RCC 7860 (cell line): ENCODE data around the gene ZNF280C.

ENCODE experiments used
- DNase-seq: peaks from one replicate; pipeline ENCODE4 v3.0.0-alpha.2; 2015; ENCODE audit warnings: low spot score
- FAIRE-seq: peaks from 2 replicates; lab custom pipeline; 2012; peaks lifted over from hg19 to GRCh38; lab: Jason Lieb, UNC

ZNF280C gene

GRCh38 chrX:130179579-130180215 lies 89.0 kb downstream of the ZNF280C start:
- no peak for FAIRE-seq
- DNase-seq = no peak

GRCh38 chrX:130179170-130179569 lies 89.5 kb downstream of the ZNF280C start:
- DNase-seq = no peak
- no peak for FAIRE-seq

GRCh38 chrX:130176942-130177341 lies 91.8 kb downstream of the ZNF280C start:
- FAIRE-seq = no peak

GRCh38 chrX:130176354-130176776 lies 92.3 kb downstream of the ZNF280C start:
- FAIRE-seq (no peak), DNase-seq (no peak)

More at GRCh38 chrX:130176942-130177341, 91.8 kb downstream of the ZNF280C start:
- DNase-seq = no peak

GRCh38 chrX:130174937-130175336 lies 93.8 kb downstream of the ZNF280C start:
- FAIRE-seq (no peak), DNase-seq (no peak)

GRCh38 chrX:130174045-130174704 lies 94.5 kb downstream of the ZNF280C start:
- peak; percentile 23 for DNase-seq

GRCh38 chrX:130173190-130173895 lies 95.4 kb downstream of the ZNF280C start:
- FAIRE-seq (peak; percentile 72), DNase-seq (peak; percentile 55)

More at GRCh38 chrX:130174045-130174704, 94.5 kb downstream of the ZNF280C start:
- peak; percentile 76 for FAIRE-seq

- FAIRE-seq = no peak
- no peak for DNase-seq
Observed at GRCh38 chrX:130172127-130172845, 96.4 kb downstream of the ZNF280C start.

GRCh38 chrX:130171446-130172126 lies 97.1 kb downstream of the ZNF280C start, which contains the start of gene RAB33A:
TSS of gene RAB33A (plus strand) at chrX:130171962. CDS start at chrX:130172063, 101 bp downstream.
- DNase-seq (no peak), FAIRE-seq (no peak)

GRCh38 chrX:130170752-130171445 lies 97.8 kb downstream of the ZNF280C start:
- DNase-seq = no peak
- no peak for FAIRE-seq

- DNase-seq = no peak
Observed at GRCh38 chrX:130167040-130167439, 101.7 kb downstream of the ZNF280C start.

GRCh38 chrX:130166503-130166777 lies 102.3 kb downstream of the ZNF280C start:
- FAIRE-seq (no peak), DNase-seq (no peak)

More at GRCh38 chrX:130167040-130167439, 101.7 kb downstream of the ZNF280C start:
- no peak for FAIRE-seq

GRCh38 chrX:130165703-130166502 lies 102.8 kb downstream of the ZNF280C start, which contains the start of gene AIFM1:
TSS of gene AIFM1 (minus strand) at chrX:130165841. CDS start at chrX:130165656, 185 bp downstream.
- DNase-seq (peak; percentile 88), FAIRE-seq (peak; percentile 55)

GRCh38 chrX:130165181-130165702 lies 103.5 kb downstream of the ZNF280C start:
- FAIRE-seq (no peak), DNase-seq (no peak)

- FAIRE-seq = no peak
- DNase-seq = no peak
Observed at GRCh38 chrX:130163398-130163797, 105.3 kb downstream of the ZNF280C start.

GRCh38 chrX:130162094-130162735 lies 106.5 kb downstream of the ZNF280C start:
- FAIRE-seq = peak; percentile 65
- DNase-seq = peak; percentile 4

GRCh38 chrX:130159776-130160175 lies 108.9 kb downstream of the ZNF280C start:
- no peak for FAIRE-seq
- no peak for DNase-seq

- no peak for FAIRE-seq
- DNase-seq = no peak
Observed at GRCh38 chrX:130158311-130158710, 110.4 kb downstream of the ZNF280C start.
